ENCODE measurements around the gene SCYGR5.

DNA sequence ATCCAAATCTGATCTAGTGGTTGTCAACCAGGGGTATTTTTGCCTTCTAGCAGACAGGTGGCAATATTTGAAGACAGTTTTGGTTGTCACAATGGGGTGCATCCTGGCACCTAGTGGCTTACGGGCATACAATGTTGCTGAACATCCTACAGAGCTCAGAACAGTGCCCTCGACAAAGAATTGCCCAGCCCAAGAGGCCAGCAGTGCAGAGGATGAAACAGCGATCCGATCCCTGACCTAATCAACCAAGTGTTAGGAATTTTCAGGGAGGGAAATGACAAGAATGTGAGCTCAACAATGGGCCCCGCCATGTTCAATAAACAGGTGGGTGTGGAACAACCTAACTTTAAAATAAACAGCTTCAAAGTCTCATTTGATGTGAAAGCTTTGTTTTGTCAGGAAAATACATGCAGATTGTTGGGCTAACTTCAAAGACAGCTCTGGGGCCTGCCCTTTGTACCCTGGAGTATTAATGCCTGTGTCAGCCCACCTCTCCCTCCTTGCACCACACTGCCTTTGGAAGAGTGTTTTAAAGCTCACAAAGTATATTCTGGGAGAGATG lies 22.5 kb upstream of the SCYGR5 start:
- TF ChIP-seq, protein P1, sequence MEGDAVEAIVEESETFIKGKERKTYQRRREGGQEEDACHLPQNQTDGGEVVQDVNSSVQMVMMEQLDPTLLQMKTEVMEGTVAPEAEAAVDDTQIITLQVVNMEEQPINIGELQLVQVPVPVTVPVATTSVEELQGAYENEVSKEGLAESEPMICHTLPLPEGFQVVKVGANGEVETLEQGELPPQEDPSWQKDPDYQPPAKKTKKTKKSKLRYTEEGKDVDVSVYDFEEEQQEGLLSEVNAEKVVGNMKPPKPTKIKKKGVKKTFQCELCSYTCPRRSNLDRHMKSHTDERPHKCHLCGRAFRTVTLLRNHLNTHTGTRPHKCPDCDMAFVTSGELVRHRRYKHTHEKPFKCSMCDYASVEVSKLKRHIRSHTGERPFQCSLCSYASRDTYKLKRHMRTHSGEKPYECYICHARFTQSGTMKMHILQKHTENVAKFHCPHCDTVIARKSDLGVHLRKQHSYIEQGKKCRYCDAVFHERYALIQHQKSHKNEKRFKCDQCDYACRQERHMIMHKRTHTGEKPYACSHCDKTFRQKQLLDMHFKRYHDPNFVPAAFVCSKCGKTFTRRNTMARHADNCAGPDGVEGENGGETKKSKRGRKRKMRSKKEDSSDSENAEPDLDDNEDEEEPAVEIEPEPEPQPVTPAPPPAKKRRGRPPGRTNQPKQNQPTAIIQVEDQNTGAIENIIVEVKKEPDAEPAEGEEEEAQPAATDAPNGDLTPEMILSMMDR (conservative IDR thresholded peaks at IDR 0.05) = no peak
- TF ChIP-seq ZFX (IDR thresholded peaks at IDR 0.05) = no peak
